GM12878 (cell line): Measurements from ENCODE around the gene RPTN.

Source experiments
- ATF7 ChIP-seq: fragments of 450-650 bp; IDR thresholded peaks from 2 replicates; pipeline ENCODE4 v1.6.1; 2016; ENCODE audit warnings: low read depth, mild to moderate bottlenecking
- EP300 ChIP-seq, 2 experiments: fragments of 150-350 bp in 1 of 2; IDR thresholded peaks; 2 replicates each; pipeline ENCODE4 v1.6.1; 2011 to 2012; ENCODE audit warnings: low read depth in 2 of 2, low read length in 2 of 2, borderline replicate concordance in 1 of 2, improper control_type of control experiment in 1 of 2, inconsistent platforms in 1 of 2; ENCODE audit not compliant: control insufficient read depth in 1 of 2
- NFXL1 ChIP-seq: fragments of 450-650 bp; IDR thresholded peaks from 2 replicates; pipeline ENCODE4 v1.6.1; 2017; ENCODE audit warnings: antibody characterized with exemption, mild to moderate bottlenecking, borderline replicate concordance
- NFYA ChIP-seq: IDR thresholded peaks from 2 replicates; pipeline ENCODE4 v1.6.1; 2011; ENCODE audit warnings: low read depth, mild to moderate bottlenecking, low read length, improper control_type of control experiment, borderline replicate concordance
- POLR2AphosphoS2 ChIP-seq: IDR thresholded peaks from 2 replicates; pipeline ENCODE4 v1.6.1; 2011; ENCODE audit warnings: low read depth, mild to moderate bottlenecking, low read length, improper control_type of control experiment, moderate library complexity
- TF ChIP-seq, protein P1 (sequence below), 3 experiments: IDR thresholded peaks in 2 of 3; conservative IDR thresholded peaks in 1 of 3; 2 replicates each; pipeline ENCODE4 v1.5.1; 2011; ENCODE audit warnings: low read depth in 3 of 3, low read length in 3 of 3, mild to moderate bottlenecking in 3 of 3, control low read depth in 2 of 3, moderate library complexity in 2 of 3, inconsistent platforms in 1 of 3, mixed read lengths in 1 of 3; ENCODE audit not compliant: control insufficient read depth in 2 of 3, insufficient read depth in 1 of 3; ENCODE audit errors: extremely low read depth in 1 of 3

DNA sequence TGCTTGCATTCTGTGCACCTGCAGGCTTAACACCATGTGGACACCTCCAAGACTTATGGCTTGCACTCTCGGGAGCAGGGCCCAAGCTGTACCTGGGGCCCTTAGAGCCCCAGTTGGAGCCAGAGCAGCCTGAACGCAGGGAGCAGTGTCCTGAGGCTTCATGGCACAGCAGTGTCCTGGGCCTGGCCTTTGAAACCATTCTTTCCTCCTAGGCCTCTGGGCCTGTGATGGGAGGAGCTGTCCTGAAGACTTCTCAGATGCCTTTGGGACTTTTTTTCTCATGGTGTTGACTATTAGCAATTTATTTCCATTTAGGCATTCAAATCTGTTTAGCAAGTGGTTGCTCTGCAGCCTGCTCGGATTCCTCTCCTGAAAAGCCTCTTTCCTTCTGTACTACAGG, 11.0 kb downstream of the RPTN start:
- TF ChIP-seq, protein P1, sequence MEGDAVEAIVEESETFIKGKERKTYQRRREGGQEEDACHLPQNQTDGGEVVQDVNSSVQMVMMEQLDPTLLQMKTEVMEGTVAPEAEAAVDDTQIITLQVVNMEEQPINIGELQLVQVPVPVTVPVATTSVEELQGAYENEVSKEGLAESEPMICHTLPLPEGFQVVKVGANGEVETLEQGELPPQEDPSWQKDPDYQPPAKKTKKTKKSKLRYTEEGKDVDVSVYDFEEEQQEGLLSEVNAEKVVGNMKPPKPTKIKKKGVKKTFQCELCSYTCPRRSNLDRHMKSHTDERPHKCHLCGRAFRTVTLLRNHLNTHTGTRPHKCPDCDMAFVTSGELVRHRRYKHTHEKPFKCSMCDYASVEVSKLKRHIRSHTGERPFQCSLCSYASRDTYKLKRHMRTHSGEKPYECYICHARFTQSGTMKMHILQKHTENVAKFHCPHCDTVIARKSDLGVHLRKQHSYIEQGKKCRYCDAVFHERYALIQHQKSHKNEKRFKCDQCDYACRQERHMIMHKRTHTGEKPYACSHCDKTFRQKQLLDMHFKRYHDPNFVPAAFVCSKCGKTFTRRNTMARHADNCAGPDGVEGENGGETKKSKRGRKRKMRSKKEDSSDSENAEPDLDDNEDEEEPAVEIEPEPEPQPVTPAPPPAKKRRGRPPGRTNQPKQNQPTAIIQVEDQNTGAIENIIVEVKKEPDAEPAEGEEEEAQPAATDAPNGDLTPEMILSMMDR (IDR thresholded peaks at IDR 0.05 in 2 of 3, conservative IDR thresholded peaks at IDR 0.05 in 1 of 3; ENCODE audit: control insufficient read depth in 2 of 3, extremely low read depth in 1 of 3, insufficient read depth in 1 of 3, low read depth in 3 of 3, low read length in 3 of 3) = no peak
- no peak for TF ChIP-seq EP300 (IDR thresholded peaks at IDR 0.05; ENCODE audit: borderline replicate concordance in 1 of 2, control insufficient read depth in 1 of 2, low read depth in 2 of 2, low read length in 2 of 2)
- TF ChIP-seq POLR2AphosphoS2 = no peak
- TF ChIP-seq NFYA = no peak
- no peak for TF ChIP-seq NFXL1
- TF ChIP-seq ATF7 = no peak
